Measurements from ENCODE around the gene RPUSD2.

The RPUSD2 gene

GRCh38 chr15:40543082-40543481, 26.0 kb upstream of the RPUSD2 start:
- Histone ChIP-seq H2BK5ac (ENCODE audit: low read length) (no peak overlapping the region), H3K27ac (replicated peaks; ENCODE audit: low read length) (no peak overlapping the region), H3K18ac (ENCODE audit: low read length) (no peak overlapping the region), H3K4me1 (ENCODE audit: control insufficient read depth in 2 of 2, insufficient read depth in 1 of 2, low read depth in 1 of 2, low read length in 2 of 2) (peaks cover 9% of the 10 kb centered on the region in 2 donors), H2AFZ (ENCODE audit: low read length) (no peak overlapping the region), H3K4me3 (ENCODE audit: low read length in 2 of 2) (no peak overlapping the region), H4K91ac (ENCODE audit: low read depth, low read length, poor library complexity) (no peak overlapping the region), H3K27me3 (ENCODE audit: control insufficient read depth in 3 of 3, insufficient read depth in 3 of 3, low read depth in 1 of 3, low read length in 3 of 3) (no peaks in the 10 kb centered on the region), H2AK5ac (ENCODE audit: low read depth, low read length) (no peak overlapping the region), H3K23ac (ENCODE audit: low read depth, low read length, poor library complexity) (no peak overlapping the region), H4K8ac (ENCODE audit: low read depth, low read length) (no peak overlapping the region), H3K79me1 (ENCODE audit: low read depth, low read length) (no peaks in the 10 kb centered on the region), H2BK12ac (ENCODE audit: low read length) (no peak overlapping the region), H3K4ac (ENCODE audit: low read length) (no peak overlapping the region), H2BK15ac (ENCODE audit: low read length) (no peak overlapping the region), H3K9ac (ENCODE audit: low read depth, low read length, poor library complexity) (no peak overlapping the region), H3K4me2 (ENCODE audit: insufficient read depth, low read length, poor library complexity, severe bottlenecking) (no peak overlapping the region), H3K36me3 (replicated peaks in 1 of 2; ENCODE audit: control insufficient read depth in 2 of 2, insufficient read depth in 2 of 2, low read length in 2 of 2) (no peaks in the 10 kb centered on the region), H3K14ac (ENCODE audit: low read length) (no peak overlapping the region), H3K9me3 (replicated peaks in 1 of 2; ENCODE audit: control insufficient read depth in 2 of 2, insufficient read depth in 1 of 2, low read depth in 1 of 2, low read length in 2 of 2) (no peaks in the 10 kb centered on the region), H2BK120ac (ENCODE audit: low read depth, low read length) (no peak overlapping the region)
- WGBS, 2 donors (ENCODE audit: extremely low coverage in 2 of 2, insufficient read length in 2 of 2, insufficient replicate concordance in 1 of 2), result no CpG with 5 or more reads among the region's 3 CpGs
- DNase-seq (ENCODE audit: low spot score), result no peak

- no peaks in the 10 kb centered on the region for H3K79me1 ChIP-seq (ENCODE audit: low read depth, low read length)
- H2AFZ ChIP-seq (ENCODE audit: low read length), result no peak overlapping the region
- peaks cover 8% of the 10 kb centered on the region in 2 donors for H3K4me1 ChIP-seq (ENCODE audit: control insufficient read depth in 2 of 2, insufficient read depth in 1 of 2, low read depth in 1 of 2, low read length in 2 of 2)
- H2BK120ac ChIP-seq (ENCODE audit: low read depth, low read length), result no peak overlapping the region
- no CpG with 5 or more reads among the region's 5 CpGs for WGBS, 2 donors (ENCODE audit: extremely low coverage in 2 of 2, insufficient read length in 2 of 2, insufficient replicate concordance in 1 of 2)
- H3K36me3 ChIP-seq (replicated peaks in 1 of 2; ENCODE audit: control insufficient read depth in 2 of 2, insufficient read depth in 2 of 2, low read length in 2 of 2), result peaks cover 0 to 4% of the 10 kb centered on the region in 2 donors
- H3K4ac ChIP-seq (ENCODE audit: low read length), result no peak overlapping the region
- no peak overlapping the region for H3K23ac ChIP-seq (ENCODE audit: low read depth, low read length, poor library complexity)
- no peak overlapping the region for H3K18ac ChIP-seq (ENCODE audit: low read length)
- no peak overlapping the region for H2BK5ac ChIP-seq (ENCODE audit: low read length)
- H3K4me2 ChIP-seq (ENCODE audit: insufficient read depth, low read length, poor library complexity, severe bottlenecking), result no peak overlapping the region
- no peak overlapping the region for H3K4me3 ChIP-seq (ENCODE audit: low read length in 2 of 2)
- no peak overlapping the region for H4K91ac ChIP-seq (ENCODE audit: low read depth, low read length, poor library complexity)
- no peak overlapping the region for H2BK15ac ChIP-seq (ENCODE audit: low read length)
- peak overlapping the region; percentile 22 for H3K9ac ChIP-seq (ENCODE audit: low read depth, low read length, poor library complexity)
- H3K27ac ChIP-seq (replicated peaks; ENCODE audit: low read length), result no peak overlapping the region
- no peak overlapping the region for H4K8ac ChIP-seq (ENCODE audit: low read depth, low read length)
- H3K14ac ChIP-seq (ENCODE audit: low read length), result no peak overlapping the region
- H3K9me3 ChIP-seq (replicated peaks in 1 of 2; ENCODE audit: control insufficient read depth in 2 of 2, insufficient read depth in 1 of 2, low read depth in 1 of 2, low read length in 2 of 2), result no peaks in the 10 kb centered on the region
- H3K27me3 ChIP-seq (ENCODE audit: control insufficient read depth in 3 of 3, insufficient read depth in 3 of 3, low read depth in 1 of 3, low read length in 3 of 3), result no peaks in the 10 kb centered on the region
- H2BK12ac ChIP-seq (ENCODE audit: low read length), result no peak overlapping the region
- H2AK5ac ChIP-seq (ENCODE audit: low read depth, low read length), result no peak overlapping the region
- no peak for DNase-seq (ENCODE audit: low spot score)
These were observed 25.3 kb upstream of the RPUSD2 start for GRCh38 chr15:40543631-40544294.

- H3K9me3 ChIP-seq (replicated peaks in 1 of 2; ENCODE audit: control insufficient read depth in 2 of 2, insufficient read depth in 1 of 2, low read depth in 1 of 2, low read length in 2 of 2), result no peaks in the 10 kb centered on the region
- no peak overlapping the region for H4K91ac ChIP-seq (ENCODE audit: low read depth, low read length, poor library complexity)
- no peak overlapping the region for H3K4me2 ChIP-seq (ENCODE audit: insufficient read depth, low read length, poor library complexity, severe bottlenecking)
- no peak overlapping the region for H2BK120ac ChIP-seq (ENCODE audit: low read depth, low read length)
- H4K8ac ChIP-seq (ENCODE audit: low read depth, low read length), result no peak overlapping the region
- no peak overlapping the region for H3K23ac ChIP-seq (ENCODE audit: low read depth, low read length, poor library complexity)
- H2BK5ac ChIP-seq (ENCODE audit: low read length), result no peak overlapping the region
- no peak overlapping the region for H2BK12ac ChIP-seq (ENCODE audit: low read length)
- H2BK15ac ChIP-seq (ENCODE audit: low read length), result no peak overlapping the region
- no peak for DNase-seq (ENCODE audit: low spot score)
- H3K36me3 ChIP-seq (replicated peaks in 1 of 2; ENCODE audit: control insufficient read depth in 2 of 2, insufficient read depth in 2 of 2, low read length in 2 of 2), result peaks cover 0 to 8% of the 10 kb centered on the region in 2 donors
- peaks cover 0 to 2% of the 10 kb centered on the region in 2 donors for H3K4me1 ChIP-seq (ENCODE audit: control insufficient read depth in 2 of 2, insufficient read depth in 1 of 2, low read depth in 1 of 2, low read length in 2 of 2)
- no peak overlapping the region for H2AFZ ChIP-seq (ENCODE audit: low read length)
- no peaks in the 10 kb centered on the region for H3K79me1 ChIP-seq (ENCODE audit: low read depth, low read length)
- H3K27me3 ChIP-seq (ENCODE audit: control insufficient read depth in 3 of 3, insufficient read depth in 3 of 3, low read depth in 1 of 3, low read length in 3 of 3), result no peaks in the 10 kb centered on the region
- H3K9ac ChIP-seq (ENCODE audit: low read depth, low read length, poor library complexity), result no peak overlapping the region
- H3K27ac ChIP-seq (replicated peaks; ENCODE audit: low read length), result no peak overlapping the region
- no peak overlapping the region for H3K14ac ChIP-seq (ENCODE audit: low read length)
- no peak overlapping the region for H3K4me3 ChIP-seq (ENCODE audit: low read length in 2 of 2)
- H3K4ac ChIP-seq (ENCODE audit: low read length), result no peak overlapping the region
- no CpG with 5 or more reads among the region's 1 CpG for WGBS, 2 donors (ENCODE audit: extremely low coverage in 2 of 2, insufficient read length in 2 of 2, insufficient replicate concordance in 1 of 2)
- H3K18ac ChIP-seq (ENCODE audit: low read length), result no peak overlapping the region
- H2AK5ac ChIP-seq (ENCODE audit: low read depth, low read length), result no peak overlapping the region
These were observed 23.6 kb upstream of the RPUSD2 start for GRCh38 chr15:40545457-40545856.

- no peak overlapping the region for H3K9ac ChIP-seq (ENCODE audit: low read depth, low read length, poor library complexity)
- no peak overlapping the region for H4K8ac ChIP-seq (ENCODE audit: low read depth, low read length)
- no peak overlapping the region for H2BK120ac ChIP-seq (ENCODE audit: low read depth, low read length)
- no peak overlapping the region for H2AK5ac ChIP-seq (ENCODE audit: low read depth, low read length)
- H4K91ac ChIP-seq (ENCODE audit: low read depth, low read length, poor library complexity), result no peak overlapping the region
- no peak overlapping the region for H3K18ac ChIP-seq (ENCODE audit: low read length)
- H3K4ac ChIP-seq (ENCODE audit: low read length), result no peak overlapping the region
- H3K14ac ChIP-seq (ENCODE audit: low read length), result no peak overlapping the region
- H2BK15ac ChIP-seq (ENCODE audit: low read length), result no peak overlapping the region
- no peaks in the 10 kb centered on the region for H3K9me3 ChIP-seq (replicated peaks in 1 of 2; ENCODE audit: control insufficient read depth in 2 of 2, insufficient read depth in 1 of 2, low read depth in 1 of 2, low read length in 2 of 2)
- H3K4me3 ChIP-seq (ENCODE audit: low read length in 2 of 2), result no peak overlapping the region
- H3K27me3 ChIP-seq (ENCODE audit: control insufficient read depth in 3 of 3, insufficient read depth in 3 of 3, low read depth in 1 of 3, low read length in 3 of 3), result no peaks in the 10 kb centered on the region
- no peak overlapping the region for H2BK12ac ChIP-seq (ENCODE audit: low read length)
- no peak overlapping the region for H2BK5ac ChIP-seq (ENCODE audit: low read length)
- no peak overlapping the region for H3K27ac ChIP-seq (replicated peaks; ENCODE audit: low read length)
- H2AFZ ChIP-seq (ENCODE audit: low read length), result no peak overlapping the region
- H3K36me3 ChIP-seq (replicated peaks in 1 of 2; ENCODE audit: control insufficient read depth in 2 of 2, insufficient read depth in 2 of 2, low read length in 2 of 2), result peaks cover 0 to 21% of the 10 kb centered on the region in 2 donors
- H3K4me2 ChIP-seq (ENCODE audit: insufficient read depth, low read length, poor library complexity, severe bottlenecking), result no peak overlapping the region
- H3K79me1 ChIP-seq (ENCODE audit: low read depth, low read length), result no peaks in the 10 kb centered on the region
- no peak overlapping the region for H3K23ac ChIP-seq (ENCODE audit: low read depth, low read length, poor library complexity)
- WGBS, 2 donors (ENCODE audit: extremely low coverage in 2 of 2, insufficient read length in 2 of 2, insufficient replicate concordance in 1 of 2), result no CpG with 5 or more reads among the region's 2 CpGs
- no peak for DNase-seq (ENCODE audit: low spot score)
- H3K4me1 ChIP-seq (ENCODE audit: control insufficient read depth in 2 of 2, insufficient read depth in 1 of 2, low read depth in 1 of 2, low read length in 2 of 2), result no peaks in the 10 kb centered on the region
These were observed 20.5 kb upstream of the RPUSD2 start for GRCh38 chr15:40548610-40549009.

Data from neuronal stem cell (in vitro differentiated cells).